Measurements from ENCODE around the gene CHRNA9.
A peak's percentile ranks its signal among the peaks of the same experiment; 100 is the strongest.

CHRNA9 gene

GRCh38 chr4:40310225-40310624 lies 24.9 kb upstream of the CHRNA9 start:
- DNase-seq: no peak

GRCh38 chr4:40311811-40312346 lies 23.3 kb upstream of the CHRNA9 start:
- no peak for DNase-seq

GRCh38 chr4:40314951-40315350 lies 20.2 kb upstream of the CHRNA9 start:
- no peak for DNase-seq

DNA sequence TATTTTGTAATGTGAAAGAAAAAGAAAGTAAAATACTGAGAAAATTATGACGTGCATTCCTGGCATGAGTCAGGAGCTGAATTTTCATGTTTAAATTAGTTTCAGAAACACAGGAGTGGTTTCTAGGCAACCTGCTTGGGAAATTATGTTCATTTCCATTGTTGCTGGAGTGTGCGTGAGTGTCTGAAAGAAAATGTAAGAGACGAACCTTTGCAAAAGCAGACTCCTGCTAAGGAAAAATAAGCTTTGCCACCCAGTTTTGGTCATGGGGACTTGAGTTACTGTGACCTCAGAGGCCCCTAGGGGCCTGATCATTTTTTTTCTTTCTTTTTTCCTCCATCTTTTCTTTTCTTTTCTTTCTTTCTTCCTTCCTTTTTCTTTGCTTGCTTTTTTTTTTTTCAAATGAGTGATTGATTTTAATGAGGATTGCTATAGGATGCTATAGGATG lies 18.8 kb upstream of the CHRNA9 start:
- DNase-seq: no peak

- DNase-seq: no peak
Observed at GRCh38 chr4:40316782-40317635, 18.1 kb upstream of the CHRNA9 start.

GRCh38 chr4:40317916-40318658 lies 17.0 kb upstream of the CHRNA9 start:
- DNase-seq: no peak

DNA sequence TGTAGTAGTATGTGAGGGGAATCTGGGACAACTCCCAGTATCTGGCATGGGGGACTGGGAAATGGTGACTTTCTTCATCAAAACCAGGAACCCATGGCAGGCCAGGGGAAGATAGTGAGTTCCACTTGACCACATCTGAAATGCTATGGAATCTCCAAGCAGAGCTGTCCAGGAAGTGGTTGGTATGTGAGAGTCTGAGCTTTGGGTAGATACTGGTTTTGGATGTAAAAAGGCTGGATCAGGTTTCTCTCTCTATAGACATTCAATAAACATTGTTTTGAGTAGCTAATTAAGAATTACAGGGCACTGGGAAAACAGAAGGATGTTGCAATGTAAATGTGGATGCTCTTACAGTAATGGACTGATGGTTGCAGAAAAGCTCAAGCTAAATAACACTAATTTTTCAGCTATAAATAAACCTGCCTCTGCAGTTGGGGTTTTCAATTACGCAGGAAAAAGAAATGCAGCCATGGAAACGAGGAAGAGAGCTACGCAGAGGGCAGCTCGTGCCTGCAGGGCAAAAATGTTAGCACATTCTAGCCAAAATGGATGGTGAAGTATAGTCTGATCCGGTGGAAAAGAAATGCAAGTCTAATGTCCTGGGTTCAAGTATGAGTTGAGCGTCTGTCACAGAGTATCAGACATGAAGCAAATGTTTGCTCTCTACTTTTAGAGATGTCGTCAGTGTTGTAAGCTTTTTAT lies 13.4 kb upstream of the CHRNA9 start:
- no peak for DNase-seq

- no peak for DNase-seq
Observed at GRCh38 chr4:40322811-40323210, 12.3 kb upstream of the CHRNA9 start.

GRCh38 chr4:40323866-40324265 lies 11.3 kb upstream of the CHRNA9 start:
- DNase-seq: no peak

DNA sequence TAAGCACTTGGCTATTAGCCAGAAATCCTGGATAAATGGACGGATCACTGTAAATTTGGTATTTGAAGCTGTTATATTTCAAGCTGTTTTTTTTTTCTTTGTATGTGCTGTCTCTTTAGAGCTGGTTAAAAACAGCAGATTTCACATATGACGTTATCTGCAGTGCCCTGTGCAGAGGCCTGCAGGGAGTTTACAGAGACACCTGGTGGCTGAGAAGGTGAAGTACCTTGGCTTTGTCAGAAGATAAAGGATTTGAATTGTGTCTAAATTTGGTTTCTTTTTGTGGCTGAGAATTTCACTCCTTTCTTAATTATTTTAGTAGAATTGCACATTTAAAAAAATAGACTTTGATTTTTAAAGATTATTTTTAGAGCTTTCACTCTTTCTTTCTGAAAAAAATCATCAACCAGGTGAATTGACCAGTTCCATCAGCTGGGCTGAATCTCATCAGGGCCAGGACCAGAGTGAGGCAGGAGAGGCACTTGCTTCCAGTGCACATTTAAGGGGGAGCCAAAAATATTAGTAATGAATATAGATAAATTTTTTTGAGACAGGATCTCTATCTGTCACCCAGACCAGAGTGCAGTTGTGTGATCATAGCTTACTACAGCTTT lies 9.6 kb upstream of the CHRNA9 start:
- DNase-seq: peak in 1 of 2 experiments; percentile 78

DNA sequence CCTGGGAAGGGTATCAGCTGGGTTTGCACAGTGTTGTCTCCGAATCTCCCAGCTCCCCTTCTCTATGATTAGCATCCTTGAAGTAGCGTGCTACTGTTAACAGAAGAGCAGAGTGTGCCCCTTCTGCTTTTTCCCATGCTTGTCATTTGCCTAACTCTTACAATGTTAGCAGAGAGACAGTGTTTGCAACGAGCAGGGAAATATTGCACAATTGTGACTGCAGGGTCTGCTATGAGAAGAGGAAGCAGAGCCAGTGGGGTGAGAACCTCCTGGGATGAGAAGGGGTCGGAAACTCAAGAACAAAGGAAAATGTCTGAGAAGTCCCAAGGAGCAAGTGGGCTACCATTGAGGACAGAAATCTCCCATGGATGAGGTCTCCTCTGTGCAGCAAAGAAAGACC lies 7.8 kb upstream of the CHRNA9 start:
- no peak for DNase-seq

DNA sequence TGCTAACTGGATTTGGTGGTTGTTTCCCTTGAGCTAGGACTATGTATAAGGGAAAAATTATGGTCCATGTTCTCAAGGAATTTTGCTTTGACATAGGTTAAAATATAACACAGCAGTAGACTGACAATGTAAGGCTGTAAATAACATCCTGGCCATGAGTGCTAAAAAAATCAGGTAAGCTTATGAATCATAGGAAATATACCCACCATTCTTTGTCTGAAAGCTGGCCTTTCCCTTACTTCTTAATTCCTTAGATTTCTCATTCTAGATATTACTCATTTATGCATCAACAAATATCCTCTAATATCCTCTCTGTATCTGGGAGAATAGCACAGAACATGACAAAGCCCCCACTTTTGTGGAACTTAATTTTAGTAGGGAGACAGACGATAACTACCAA lies 6.8 kb upstream of the CHRNA9 start:
- no peak for DNase-seq

DNA sequence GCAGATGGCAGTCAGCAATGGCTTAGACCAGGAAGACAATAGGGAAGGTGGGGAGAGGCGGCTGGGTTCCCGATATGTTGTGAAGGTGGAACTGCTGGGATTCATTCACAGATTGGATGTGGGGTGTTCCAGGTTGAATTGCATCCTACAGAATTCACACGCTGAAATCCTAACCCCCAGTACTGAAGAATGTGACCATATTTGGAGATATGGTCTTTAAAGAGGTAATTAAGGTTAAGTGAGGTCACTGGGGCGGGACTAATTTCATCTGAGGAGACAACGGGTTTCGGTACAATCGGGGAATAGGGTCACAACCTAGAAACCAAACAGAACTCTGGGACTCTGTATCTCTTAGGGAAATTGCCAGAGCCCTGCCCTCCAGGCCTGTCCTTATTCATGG lies 5.3 kb upstream of the CHRNA9 start:
- DNase-seq: no peak

DNA sequence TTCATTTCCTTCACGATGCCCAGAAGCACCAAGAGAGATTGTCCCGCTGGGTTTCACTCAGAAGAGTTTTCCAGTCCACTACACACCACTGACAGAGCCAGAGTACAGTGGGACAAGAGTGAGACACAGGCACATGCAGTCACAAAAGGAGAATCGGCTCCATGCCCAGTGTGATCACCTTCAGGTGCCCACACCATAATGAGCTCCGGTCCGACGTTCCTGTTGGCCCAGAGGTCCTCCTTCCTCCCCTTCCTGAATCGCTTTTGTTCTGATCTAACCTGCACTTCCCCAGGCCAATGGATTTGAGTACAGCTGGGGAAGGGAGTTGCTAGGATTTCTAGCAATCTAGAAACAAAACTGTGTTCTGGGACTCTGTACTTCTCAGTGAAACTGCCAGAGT lies 4.6 kb upstream of the CHRNA9 start:
- DNase-seq: no peak

GRCh38 chr4:40331101-40331745 lies 3.9 kb upstream of the CHRNA9 start:
- no peak for DNase-seq

- no peak for DNase-seq
Observed at GRCh38 chr4:40331961-40332360, 3.2 kb upstream of the CHRNA9 start.

DNA sequence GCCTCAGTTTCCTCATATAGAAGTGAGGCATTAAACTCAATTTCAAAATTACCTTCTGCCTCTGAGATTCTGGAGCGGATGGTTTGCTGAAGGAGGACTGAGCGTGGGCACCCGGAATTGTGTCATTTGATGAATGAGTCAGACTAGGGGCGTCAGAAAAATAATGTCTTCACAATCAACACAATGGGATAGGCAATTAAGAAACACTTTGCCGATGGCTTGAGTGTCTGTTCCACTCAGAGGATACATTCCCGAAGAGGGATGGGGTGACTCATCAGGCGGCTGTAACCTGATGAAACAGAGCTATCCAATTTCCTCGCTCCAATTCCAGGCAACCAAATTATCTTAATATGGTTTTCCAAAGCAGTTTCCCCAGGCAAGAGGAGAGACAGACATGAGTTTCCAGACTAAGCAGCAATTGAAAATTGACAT lies 1.2 kb upstream of the CHRNA9 start:
- peak in 1 of 2 experiments; percentile 29 for DNase-seq

- DNase-seq: no peak
Observed at GRCh38 chr4:40335525-40335894, 377 bp downstream of the CHRNA9 start.

DNA sequence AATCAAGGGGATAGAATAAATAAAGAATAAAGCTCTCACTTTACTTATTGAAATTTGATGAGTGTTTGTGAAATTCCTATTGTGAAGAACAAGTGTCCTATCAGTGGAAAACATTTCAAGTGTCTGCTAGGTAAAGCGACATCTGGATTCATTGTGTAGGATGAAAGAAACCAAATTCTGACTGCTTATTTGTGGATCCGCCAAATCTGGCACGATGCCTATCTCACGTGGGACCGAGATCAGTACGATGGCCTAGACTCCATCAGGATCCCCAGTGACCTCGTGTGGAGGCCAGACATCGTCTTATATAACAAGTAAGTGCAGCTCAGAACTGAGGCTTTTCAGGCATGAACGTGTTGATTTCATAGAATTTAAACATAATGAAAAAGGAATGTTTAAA lies 1.9 kb downstream of the CHRNA9 start:
- no peak for DNase-seq

DNA sequence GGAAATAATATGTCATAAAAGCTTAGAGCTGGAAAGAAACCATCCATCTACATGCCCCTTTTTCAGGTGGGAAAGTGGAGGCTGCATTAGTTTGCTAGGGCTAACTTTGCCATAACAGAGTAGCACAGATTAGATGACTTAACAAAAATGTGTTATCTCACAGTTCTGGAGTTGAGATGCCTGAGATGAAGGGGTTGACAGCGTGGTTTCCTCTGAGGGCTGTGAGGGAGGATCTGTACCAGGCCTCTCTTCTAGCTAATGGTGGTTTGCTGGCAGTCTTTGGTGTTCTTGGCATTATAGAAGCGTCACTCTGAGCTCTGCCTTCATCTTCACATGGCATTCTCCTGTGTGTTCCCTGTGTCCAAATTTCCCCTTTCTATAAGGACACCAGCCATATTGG lies 2.4 kb downstream of the CHRNA9 start:
- no peak for DNase-seq

- no peak for DNase-seq
Observed at GRCh38 chr4:40340030-40340429, 4.9 kb downstream of the CHRNA9 start.

DNA sequence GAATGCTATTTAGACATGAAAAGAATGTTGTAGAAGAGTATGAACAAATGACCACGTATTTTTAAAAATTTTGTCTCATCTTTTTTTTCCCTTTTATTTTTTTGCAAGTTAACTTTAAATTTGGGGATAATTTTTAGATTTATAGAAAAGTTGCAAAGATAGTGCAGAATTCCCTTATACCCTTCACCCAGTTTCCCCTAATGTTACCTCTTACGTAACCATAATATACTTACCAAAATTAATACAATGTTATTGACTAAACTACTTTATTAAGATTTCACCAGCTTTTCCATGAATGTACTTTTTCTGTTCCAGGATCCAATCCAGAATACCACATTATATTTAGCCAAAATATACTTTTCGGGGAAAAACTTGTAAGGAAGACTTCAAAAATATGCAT lies 12.3 kb downstream of the CHRNA9 start:
- DNase-seq: no peak
